ENCODE measurements around the gene THRA. TPM values are rescaled to one million over a fixed set of nuclear protein-coding genes. Genes with fewer than 3 reads are reported as not detected.

THRA gene
- total and polyA plus RNA-seq, 9 of the 15 experiments (the other 6 are each of a cell fraction or from before 2014, with no cell fraction given): 0.34 to 23.4 (median 12.7) TPM

DNA sequence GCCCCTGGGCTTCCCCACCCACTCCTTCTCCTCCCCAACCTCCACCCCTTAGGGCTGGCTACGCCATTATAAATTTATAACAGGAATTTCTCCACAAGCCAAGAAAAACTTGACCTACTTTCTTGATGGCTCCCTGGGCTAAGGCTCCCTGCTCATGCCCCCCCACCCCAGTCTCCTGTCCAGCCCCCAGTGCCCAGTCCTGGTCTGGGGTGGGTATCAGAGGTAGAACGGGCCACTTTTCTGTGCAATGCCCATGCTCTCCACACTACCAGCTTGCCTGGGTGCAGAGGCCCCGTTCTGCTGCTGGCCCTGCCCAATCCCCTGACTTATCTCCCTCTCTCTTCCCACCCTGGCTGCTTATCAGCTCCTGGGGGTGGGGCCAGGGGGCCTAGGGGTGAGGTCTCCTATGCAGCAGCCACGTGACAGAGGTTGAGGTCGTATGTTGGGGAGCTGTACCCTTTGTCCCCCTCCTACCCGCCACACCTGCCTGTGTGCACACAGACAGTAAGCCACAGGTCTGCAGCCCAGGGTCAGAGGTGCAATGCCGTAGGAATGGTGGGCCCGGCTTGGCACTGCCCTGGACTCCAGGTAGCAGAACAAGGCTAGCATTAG is 10.1 kb downstream of the THRA start (continued):
- TF ChIP-seq, protein P1, sequence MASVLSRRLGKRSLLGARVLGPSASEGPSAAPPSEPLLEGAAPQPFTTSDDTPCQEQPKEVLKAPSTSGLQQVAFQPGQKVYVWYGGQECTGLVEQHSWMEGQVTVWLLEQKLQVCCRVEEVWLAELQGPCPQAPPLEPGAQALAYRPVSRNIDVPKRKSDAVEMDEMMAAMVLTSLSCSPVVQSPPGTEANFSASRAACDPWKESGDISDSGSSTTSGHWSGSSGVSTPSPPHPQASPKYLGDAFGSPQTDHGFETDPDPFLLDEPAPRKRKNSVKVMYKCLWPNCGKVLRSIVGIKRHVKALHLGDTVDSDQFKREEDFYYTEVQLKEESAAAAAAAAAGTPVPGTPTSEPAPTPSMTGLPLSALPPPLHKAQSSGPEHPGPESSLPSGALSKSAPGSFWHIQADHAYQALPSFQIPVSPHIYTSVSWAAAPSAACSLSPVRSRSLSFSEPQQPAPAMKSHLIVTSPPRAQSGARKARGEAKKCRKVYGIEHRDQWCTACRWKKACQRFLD (CRISPR knock-in tag; IDR thresholded peaks at IDR 0.05): peak; percentile 56; the same call in 1 of the 2 replicates
- TF ChIP-seq NFE2 (IDR thresholded peaks at IDR 0.05; ENCODE audit: low read depth): no peak
- no peak for TF ChIP-seq POLR3A (IDR thresholded peaks at IDR 0.05; ENCODE audit: borderline replicate concordance, extremely low read depth, insufficient read depth, insufficient read length)
- peak; percentile 53 for TF ChIP-seq ARID1B (IDR thresholded peaks at IDR 0.05)
- peak in 1 of 2 experiments; percentile 32; a peak in 1 of 4 replicates for TF ChIP-seq MAZ (CRISPR knock-in tag; conservative IDR thresholded peaks at IDR 0.05 in 1 of 2, IDR thresholded peaks at IDR 0.05 in 1 of 2)
- TF ChIP-seq TCF3 (CRISPR knock-in tag; IDR thresholded peaks at IDR 0.05): peak; percentile 26; the same call in 1 of the 2 replicates
- TF ChIP-seq, protein P2, sequence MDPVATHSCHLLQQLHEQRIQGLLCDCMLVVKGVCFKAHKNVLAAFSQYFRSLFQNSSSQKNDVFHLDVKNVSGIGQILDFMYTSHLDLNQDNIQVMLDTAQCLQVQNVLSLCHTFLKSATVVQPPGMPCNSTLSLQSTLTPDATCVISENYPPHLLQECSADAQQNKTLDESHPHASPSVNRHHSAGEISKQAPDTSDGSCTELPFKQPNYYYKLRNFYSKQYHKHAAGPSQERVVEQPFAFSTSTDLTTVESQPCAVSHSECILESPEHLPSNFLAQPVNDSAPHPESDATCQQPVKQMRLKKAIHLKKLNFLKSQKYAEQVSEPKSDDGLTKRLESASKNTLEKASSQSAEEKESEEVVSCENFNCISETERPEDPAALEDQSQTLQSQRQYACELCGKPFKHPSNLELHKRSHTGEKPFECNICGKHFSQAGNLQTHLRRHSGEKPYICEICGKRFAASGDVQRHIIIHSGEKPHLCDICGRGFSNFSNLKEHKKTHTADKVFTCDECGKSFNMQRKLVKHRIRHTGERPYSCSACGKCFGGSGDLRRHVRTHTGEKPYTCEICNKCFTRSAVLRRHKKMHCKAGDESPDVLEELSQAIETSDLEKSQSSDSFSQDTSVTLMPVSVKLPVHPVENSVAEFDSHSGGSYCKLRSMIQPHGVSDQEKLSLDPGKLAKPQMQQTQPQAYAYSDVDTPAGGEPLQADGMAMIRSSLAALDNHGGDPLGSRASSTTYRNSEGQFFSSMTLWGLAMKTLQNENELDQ (CRISPR knock-in tag; IDR thresholded peaks at IDR 0.05; ENCODE audit: borderline replicate concordance): no peak
- peak; percentile 78 for TF ChIP-seq USF2 (CRISPR knock-in tag; IDR thresholded peaks at IDR 0.05)
- TF ChIP-seq XRCC4 (IDR thresholded peaks at IDR 0.05; ENCODE audit: extremely low read depth, insufficient read depth, insufficient read length): no peak
- TF ChIP-seq, protein P3, sequence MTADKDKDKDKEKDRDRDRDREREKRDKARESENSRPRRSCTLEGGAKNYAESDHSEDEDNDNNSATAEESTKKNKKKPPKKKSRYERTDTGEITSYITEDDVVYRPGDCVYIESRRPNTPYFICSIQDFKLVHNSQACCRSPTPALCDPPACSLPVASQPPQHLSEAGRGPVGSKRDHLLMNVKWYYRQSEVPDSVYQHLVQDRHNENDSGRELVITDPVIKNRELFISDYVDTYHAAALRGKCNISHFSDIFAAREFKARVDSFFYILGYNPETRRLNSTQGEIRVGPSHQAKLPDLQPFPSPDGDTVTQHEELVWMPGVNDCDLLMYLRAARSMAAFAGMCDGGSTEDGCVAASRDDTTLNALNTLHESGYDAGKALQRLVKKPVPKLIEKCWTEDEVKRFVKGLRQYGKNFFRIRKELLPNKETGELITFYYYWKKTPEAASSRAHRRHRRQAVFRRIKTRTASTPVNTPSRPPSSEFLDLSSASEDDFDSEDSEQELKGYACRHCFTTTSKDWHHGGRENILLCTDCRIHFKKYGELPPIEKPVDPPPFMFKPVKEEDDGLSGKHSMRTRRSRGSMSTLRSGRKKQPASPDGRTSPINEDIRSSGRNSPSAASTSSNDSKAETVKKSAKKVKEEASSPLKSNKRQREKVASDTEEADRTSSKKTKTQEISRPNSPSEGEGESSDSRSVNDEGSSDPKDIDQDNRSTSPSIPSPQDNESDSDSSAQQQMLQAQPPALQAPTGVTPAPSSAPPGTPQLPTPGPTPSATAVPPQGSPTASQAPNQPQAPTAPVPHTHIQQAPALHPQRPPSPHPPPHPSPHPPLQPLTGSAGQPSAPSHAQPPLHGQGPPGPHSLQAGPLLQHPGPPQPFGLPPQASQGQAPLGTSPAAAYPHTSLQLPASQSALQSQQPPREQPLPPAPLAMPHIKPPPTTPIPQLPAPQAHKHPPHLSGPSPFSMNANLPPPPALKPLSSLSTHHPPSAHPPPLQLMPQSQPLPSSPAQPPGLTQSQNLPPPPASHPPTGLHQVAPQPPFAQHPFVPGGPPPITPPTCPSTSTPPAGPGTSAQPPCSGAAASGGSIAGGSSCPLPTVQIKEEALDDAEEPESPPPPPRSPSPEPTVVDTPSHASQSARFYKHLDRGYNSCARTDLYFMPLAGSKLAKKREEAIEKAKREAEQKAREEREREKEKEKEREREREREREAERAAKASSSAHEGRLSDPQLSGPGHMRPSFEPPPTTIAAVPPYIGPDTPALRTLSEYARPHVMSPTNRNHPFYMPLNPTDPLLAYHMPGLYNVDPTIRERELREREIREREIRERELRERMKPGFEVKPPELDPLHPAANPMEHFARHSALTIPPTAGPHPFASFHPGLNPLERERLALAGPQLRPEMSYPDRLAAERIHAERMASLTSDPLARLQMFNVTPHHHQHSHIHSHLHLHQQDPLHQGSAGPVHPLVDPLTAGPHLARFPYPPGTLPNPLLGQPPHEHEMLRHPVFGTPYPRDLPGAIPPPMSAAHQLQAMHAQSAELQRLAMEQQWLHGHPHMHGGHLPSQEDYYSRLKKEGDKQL (CRISPR knock-in tag; IDR thresholded peaks at IDR 0.05; ENCODE audit: borderline replicate concordance): no peak

Measured in K562 (cell line).